Measurements from ENCODE around the gene ZCCHC2.

Gene ZCCHC2

GRCh38 chr18:62500174-62500573 is 22.7 kb upstream of the ZCCHC2 start:
- no peak overlapping the region for H3K27ac Mint-ChIP-seq
- peaks cover 1% of the 10 kb centered on the region for H3K4me1 Mint-ChIP-seq
- no peak for ATAC-seq
- DNase-seq (ENCODE audit: low spot score in 2 of 2): peak in 1 of 2 donors; percentile 29
- no peaks in the 10 kb centered on the region for H3K36me3 Mint-ChIP-seq
- H3K9me3 Mint-ChIP-seq: no peaks in the 10 kb centered on the region
- no peak overlapping the region for H3K4me3 Mint-ChIP-seq

- Mint-ChIP-seq H3K4me1 (peaks cover 10% of the 10 kb centered on the region), H3K36me3 (no peaks in the 10 kb centered on the region), H3K9me3 (no peaks in the 10 kb centered on the region), H3K27ac (no peak overlapping the region), H3K4me3 (no peak overlapping the region)
- no peak for ATAC-seq
- DNase-seq (ENCODE audit: low spot score in 2 of 2): no peak
Measured at GRCh38 chr18:62500966-62501591, 21.7 kb upstream of the ZCCHC2 start.

- Mint-ChIP-seq H3K9me3 (no peaks in the 10 kb centered on the region), H3K27ac (peak overlapping the region; percentile 70), H3K4me3 (peak overlapping the region; percentile 66), H3K4me1 (peaks cover 18% of the 10 kb centered on the region), H3K36me3 (no peaks in the 10 kb centered on the region)
- peak; percentile 96 for ATAC-seq
- DNase-seq (ENCODE audit: low spot score in 2 of 2): peak in 1 of 2 donors; percentile 76
Measured at GRCh38 chr18:62505669-62506494, 16.9 kb upstream of the ZCCHC2 start.

- H3K9me3 Mint-ChIP-seq: peaks cover 2% of the 10 kb centered on the region
- peak overlapping the region; percentile 70 for H3K27ac Mint-ChIP-seq
- peak in 1 of 2 donors; percentile 46 for DNase-seq (ENCODE audit: low spot score in 2 of 2)
- no peaks in the 10 kb centered on the region for H3K36me3 Mint-ChIP-seq
- H3K4me3 Mint-ChIP-seq: peak overlapping the region; percentile 66
- no peak for ATAC-seq
- peaks cover 18% of the 10 kb centered on the region for H3K4me1 Mint-ChIP-seq
Measured at GRCh38 chr18:62506495-62507143, 16.2 kb upstream of the ZCCHC2 start.

- H3K4me3 Mint-ChIP-seq: no peak overlapping the region
- H3K9me3 Mint-ChIP-seq: peaks cover 27% of the 10 kb centered on the region
- no peaks in the 10 kb centered on the region for H3K36me3 Mint-ChIP-seq
Measured at GRCh38 chr18:62509779-62510178, 13.0 kb upstream of the ZCCHC2 start.

GRCh38 chr18:62510789-62511188 is 12.0 kb upstream of the ZCCHC2 start:
- peak in 1 of 2 donors; percentile 17 for DNase-seq (ENCODE audit: low spot score in 2 of 2)
- H3K36me3 Mint-ChIP-seq: no peaks in the 10 kb centered on the region
- no peak overlapping the region for H3K4me3 Mint-ChIP-seq
- no peak overlapping the region for H3K27ac Mint-ChIP-seq
- no peak for ATAC-seq
- peaks cover 27% of the 10 kb centered on the region for H3K9me3 Mint-ChIP-seq
- H3K4me1 Mint-ChIP-seq: peaks cover 10% of the 10 kb centered on the region

More at GRCh38 chr18:62509779-62510178, 13.0 kb upstream of the ZCCHC2 start:
- DNase-seq (ENCODE audit: low spot score in 2 of 2): no peak
- no peak overlapping the region for H3K27ac Mint-ChIP-seq
- ATAC-seq: no peak
- peaks cover 18% of the 10 kb centered on the region for H3K4me1 Mint-ChIP-seq

- Mint-ChIP-seq H3K36me3 (no peaks in the 10 kb centered on the region), H3K27ac (no peak overlapping the region), H3K4me3 (no peak overlapping the region), H3K9me3 (peaks cover 27% of the 10 kb centered on the region), H3K4me1 (no peaks in the 10 kb centered on the region)
- DNase-seq (ENCODE audit: low spot score in 2 of 2): no peak
- ATAC-seq: no peak
Measured at GRCh38 chr18:62512532-62512931, 10.3 kb upstream of the ZCCHC2 start.

- no peaks in the 10 kb centered on the region for H3K4me1 Mint-ChIP-seq
- no peak overlapping the region for H3K4me3 Mint-ChIP-seq
- no peak overlapping the region for H3K27ac Mint-ChIP-seq
- H3K36me3 Mint-ChIP-seq: no peaks in the 10 kb centered on the region
- H3K9me3 Mint-ChIP-seq: peaks cover 27% of the 10 kb centered on the region
- DNase-seq (ENCODE audit: low spot score in 2 of 2): no peak
- no peak for ATAC-seq
Measured at GRCh38 chr18:62512996-62513395, 9.8 kb upstream of the ZCCHC2 start.

GRCh38 chr18:62514570-62514969 is 8.3 kb upstream of the ZCCHC2 start:
- Mint-ChIP-seq H3K36me3 (no peaks in the 10 kb centered on the region), H3K9me3 (peaks cover 27% of the 10 kb centered on the region), H3K4me3 (no peak overlapping the region), H3K27ac (no peak overlapping the region), H3K4me1 (no peaks in the 10 kb centered on the region)
- no peak for ATAC-seq
- DNase-seq (ENCODE audit: low spot score in 2 of 2): no peak

- Mint-ChIP-seq H3K9me3 (peaks cover 27% of the 10 kb centered on the region), H3K36me3 (no peaks in the 10 kb centered on the region), H3K27ac (no peak overlapping the region), H3K4me3 (no peak overlapping the region), H3K4me1 (peaks cover 4% of the 10 kb centered on the region)
- no peak for ATAC-seq
- no peak for DNase-seq (ENCODE audit: low spot score in 2 of 2)
Measured at GRCh38 chr18:62516242-62516641, 6.6 kb upstream of the ZCCHC2 start.

- Mint-ChIP-seq H3K4me3 (no peak overlapping the region), H3K9me3 (peaks cover 6% of the 10 kb centered on the region), H3K36me3 (no peaks in the 10 kb centered on the region), H3K4me1 (peaks cover 5% of the 10 kb centered on the region), H3K27ac (no peak overlapping the region)
- DNase-seq (ENCODE audit: low spot score in 2 of 2): no peak
- no peak for ATAC-seq
Measured at GRCh38 chr18:62518460-62519375, 4.1 kb upstream of the ZCCHC2 start.

- Mint-ChIP-seq H3K9me3 (no peaks in the 10 kb centered on the region), H3K4me3 (no peak overlapping the region), H3K27ac (no peak overlapping the region), H3K36me3 (peaks cover under 1% of the 10 kb centered on the region), H3K4me1 (peaks cover 5% of the 10 kb centered on the region)
- DNase-seq (ENCODE audit: low spot score in 2 of 2): no peak
- no peak for ATAC-seq
Measured at GRCh38 chr18:62519684-62520083, 3.1 kb upstream of the ZCCHC2 start.

GRCh38 chr18:62521082-62521481 is 1.7 kb upstream of the ZCCHC2 start:
- peak overlapping the region; percentile 91 for H3K27ac Mint-ChIP-seq
- H3K4me1 Mint-ChIP-seq: peaks cover 11% of the 10 kb centered on the region
- H3K36me3 Mint-ChIP-seq: peaks cover 14% of the 10 kb centered on the region
- no peak for DNase-seq (ENCODE audit: low spot score in 2 of 2)
- no peak for ATAC-seq
- H3K4me3 Mint-ChIP-seq: peak overlapping the region; percentile 75
- H3K9me3 Mint-ChIP-seq: no peaks in the 10 kb centered on the region

- peaks cover 11% of the 10 kb centered on the region for H3K4me1 Mint-ChIP-seq
- peaks cover 17% of the 10 kb centered on the region for H3K36me3 Mint-ChIP-seq
- no peak for ATAC-seq
- peak overlapping the region; percentile 75 for H3K4me3 Mint-ChIP-seq
- no peak for DNase-seq (ENCODE audit: low spot score in 2 of 2)
- H3K27ac Mint-ChIP-seq: peak overlapping the region; percentile 91
- no peaks in the 10 kb centered on the region for H3K9me3 Mint-ChIP-seq
Measured at GRCh38 chr18:62521593-62521992, 1.2 kb upstream of the ZCCHC2 start.

- Mint-ChIP-seq H3K4me3 (peak overlapping the region; percentile 75), H3K9me3 (no peaks in the 10 kb centered on the region), H3K4me1 (peaks cover 11% of the 10 kb centered on the region), H3K36me3 (peaks cover 17% of the 10 kb centered on the region), H3K27ac (peak overlapping the region; percentile 91)
- DNase-seq (ENCODE audit: low spot score in 2 of 2) (no peak), ATAC-seq (no peak)
Measured at GRCh38 chr18:62522178-62522503, 684 bp upstream of the ZCCHC2 start.
